GM11168 (cell line): ENCODE measurements around the gene NME4.

Source experiments
- in situ Hi-C: fragments of 300-500 bp; cut with MboI; formaldehyde crosslinking; loops from one replicate; pipeline ENCODE4 v1.12.0; 2022; ENCODE audit warnings: low sequenced_read_pairs; ENCODE audit not compliant: unreplicated experiment

Gene NME4

DNA sequence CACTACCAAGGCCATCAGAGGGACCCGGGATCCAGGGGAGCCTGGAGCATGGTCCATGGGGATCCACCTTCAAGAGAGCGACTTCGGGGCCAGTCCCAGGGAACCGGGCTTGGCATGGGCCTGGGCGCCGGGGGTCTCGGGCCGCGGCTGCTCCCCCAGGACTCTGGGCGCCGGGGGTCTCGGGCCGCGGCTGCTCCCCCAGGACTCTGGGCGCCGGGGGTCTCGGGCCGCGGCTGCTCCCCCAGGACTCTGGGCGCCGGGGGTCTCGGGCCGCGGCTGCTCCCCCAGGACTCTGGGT is 34.3 kb upstream of the NME4 start:
- in situ Hi-C loops, result loop anchor here (10.0 kb wide), 1 partner anchor 138 kb away; the partner anchor contains the start of gene LUC7L

DNA sequence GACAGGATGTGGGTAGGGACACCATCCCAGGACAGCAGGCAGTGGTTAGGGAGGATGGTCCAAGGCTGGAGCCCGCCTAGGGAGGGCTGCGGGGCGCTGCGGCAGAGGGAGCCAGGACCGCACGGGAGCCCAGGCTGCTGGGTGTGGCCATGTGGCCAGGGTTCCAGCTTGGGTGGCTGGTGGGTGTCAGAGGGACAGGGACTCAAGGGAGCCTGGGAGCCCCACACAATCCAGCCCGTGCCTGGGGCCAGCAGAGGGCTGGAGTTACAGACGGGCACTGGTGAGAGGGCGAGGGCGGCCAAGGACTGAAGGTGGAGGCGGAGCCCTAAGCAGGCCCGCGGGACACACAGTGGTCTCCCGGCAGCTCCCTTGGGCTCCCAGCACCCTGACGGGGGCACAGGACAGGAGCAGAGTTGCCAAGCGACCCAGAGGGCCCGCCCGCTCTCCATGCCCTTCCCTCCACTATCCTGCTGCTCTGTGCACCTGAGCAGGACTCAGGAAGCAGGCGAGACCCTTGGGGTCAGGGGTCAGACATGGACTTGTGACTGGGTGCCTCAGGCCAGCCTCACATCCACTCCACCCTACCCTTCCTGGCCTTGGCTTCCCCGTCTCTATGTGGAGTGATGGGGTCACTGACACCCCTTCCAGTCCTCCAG is 33.8 kb upstream of the NME4 start:
- in situ Hi-C loops, result loop anchor here (10.0 kb wide), 1 partner anchor 138 kb away; the partner anchor contains the start of gene LUC7L

DNA sequence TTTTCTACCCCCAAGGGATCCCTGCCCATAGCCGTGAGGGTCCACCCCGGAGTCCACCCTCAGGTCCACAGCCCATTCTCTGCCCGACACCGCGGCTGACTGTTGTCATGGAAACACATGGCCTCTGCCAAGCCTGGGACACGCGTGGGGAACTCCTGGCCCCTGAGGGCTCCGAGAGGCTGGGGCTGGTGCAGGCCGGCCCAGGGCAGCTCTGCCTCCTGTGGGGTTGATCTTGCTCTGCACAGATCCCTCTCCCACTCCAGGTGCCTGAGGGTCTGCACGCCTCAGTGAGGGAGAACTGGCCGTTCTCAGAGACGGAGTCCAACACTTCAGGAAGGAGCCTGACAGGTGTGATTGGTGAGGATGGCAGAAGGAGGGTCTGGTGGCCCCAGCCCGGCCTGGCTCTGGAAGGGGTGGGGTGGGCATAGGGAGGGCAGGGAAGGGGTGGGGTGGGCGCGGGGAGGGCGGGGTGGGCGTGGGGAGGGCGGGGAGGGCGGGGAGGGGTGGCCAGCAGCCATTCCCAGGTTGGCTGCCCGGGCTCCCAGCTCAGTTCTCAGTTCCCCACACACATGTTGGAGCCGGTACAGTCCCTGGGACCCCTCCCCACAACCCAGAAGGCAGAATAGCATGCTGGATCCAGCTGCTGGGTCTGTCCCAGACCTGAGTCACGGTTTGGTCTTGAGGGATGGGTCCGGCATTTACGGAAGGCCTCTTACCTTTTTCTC is 33.1 kb upstream of the NME4 start:
- in situ Hi-C loops, result loop anchor here (10.0 kb wide), 1 partner anchor 139 kb away; the partner anchor contains the start of gene LUC7L

DNA sequence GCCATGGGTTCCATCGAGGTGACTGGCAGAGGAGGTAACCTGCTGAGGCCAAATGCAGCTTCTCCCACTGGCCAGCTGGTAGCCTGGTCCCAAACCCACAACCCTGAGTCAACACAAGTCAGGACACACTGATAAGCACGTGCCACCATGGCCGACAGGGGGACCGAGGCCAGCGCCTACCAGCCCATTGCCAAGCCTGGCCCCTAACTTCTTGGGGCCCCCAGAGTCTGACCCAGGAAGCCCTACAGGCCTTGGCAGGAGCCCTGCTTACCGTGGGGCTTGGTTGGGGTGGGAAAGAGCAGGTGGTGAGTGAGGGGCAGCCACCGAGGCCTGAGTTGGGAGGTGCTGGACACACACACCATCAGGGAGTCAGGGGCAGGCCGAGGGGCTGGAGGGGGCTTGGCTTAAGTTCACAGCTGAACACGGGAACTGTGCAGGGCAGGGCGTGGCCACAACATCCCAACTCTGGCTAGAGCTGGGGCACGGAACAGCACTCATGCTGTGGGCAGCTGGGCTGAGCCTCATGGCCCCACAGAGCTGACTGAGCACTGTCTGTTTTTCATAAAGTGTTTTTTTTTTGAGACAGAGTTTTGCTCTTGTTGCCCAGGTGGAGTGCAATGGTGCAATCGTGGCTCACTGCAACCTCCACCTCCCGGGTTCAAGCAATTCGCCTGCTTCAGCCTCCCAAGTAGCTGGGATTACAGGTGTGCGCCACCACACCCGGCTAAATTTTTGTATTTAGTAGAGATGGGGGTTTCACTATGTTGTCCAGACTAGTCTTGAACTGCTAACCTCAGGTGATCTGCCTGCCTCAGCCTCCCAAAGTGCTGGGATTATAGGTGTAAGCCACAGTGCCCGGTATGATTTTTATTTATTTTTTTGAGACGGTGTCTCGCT is 32.2 kb upstream of the NME4 start:
- in situ Hi-C loops, result loop anchor here (10.0 kb wide), 1 partner anchor 140 kb away; the partner anchor contains the start of gene LUC7L

DNA sequence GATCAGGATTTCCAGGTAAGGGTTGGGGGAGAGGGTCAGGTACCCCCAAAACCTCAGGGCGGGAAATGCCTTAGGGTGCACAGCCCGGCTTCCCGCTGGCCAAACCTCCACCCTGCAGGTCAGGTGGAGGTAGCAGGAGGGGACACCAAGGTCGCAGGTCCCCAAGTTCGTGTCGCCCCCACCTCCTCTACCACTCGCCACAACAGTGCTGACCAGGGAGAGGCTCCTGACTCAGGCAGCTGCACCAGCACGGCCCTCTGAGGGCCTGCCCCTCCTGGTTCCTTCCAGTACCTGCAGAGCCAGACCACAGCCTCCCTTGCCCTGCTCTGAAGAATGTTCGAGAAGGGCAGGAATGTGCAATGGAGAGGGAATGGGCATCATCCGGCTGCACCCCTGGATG is 30.5 kb upstream of the NME4 start:
- in situ Hi-C loops, result loop anchor here (10.0 kb wide), 1 partner anchor 142 kb away; the partner anchor contains the start of gene LUC7L

DNA sequence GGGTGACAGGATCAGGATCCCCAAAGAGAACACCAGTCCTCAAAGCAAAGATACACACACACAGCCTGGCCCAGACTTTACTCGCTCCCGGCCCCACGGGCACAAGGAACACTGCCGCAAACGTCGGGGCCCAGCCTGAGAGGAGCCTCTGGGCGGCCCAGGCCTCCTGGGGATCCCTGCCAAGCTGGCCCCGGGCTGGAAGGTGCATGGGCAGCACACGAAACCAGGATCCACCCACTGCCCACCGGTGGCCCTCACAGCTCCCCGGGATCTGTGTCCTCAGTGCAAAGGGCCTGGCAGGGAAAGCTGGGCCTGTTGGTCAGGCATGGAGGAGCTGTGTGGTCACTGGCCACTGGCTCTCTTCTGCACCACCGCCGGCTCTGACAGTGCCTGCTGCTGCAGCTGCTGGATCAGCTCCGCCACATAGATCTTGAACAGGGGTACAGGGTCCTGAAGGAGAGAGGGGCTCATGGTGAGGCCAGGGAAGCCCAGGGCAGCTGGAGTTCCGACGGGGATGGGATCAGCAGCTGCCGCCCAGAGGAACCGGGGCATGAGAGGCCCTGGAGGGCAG is 29.6 kb upstream of the NME4 start:
- in situ Hi-C loops, result loop anchor here (10.0 kb wide), 1 partner anchor 143 kb away; the partner anchor contains the start of gene LUC7L

DNA sequence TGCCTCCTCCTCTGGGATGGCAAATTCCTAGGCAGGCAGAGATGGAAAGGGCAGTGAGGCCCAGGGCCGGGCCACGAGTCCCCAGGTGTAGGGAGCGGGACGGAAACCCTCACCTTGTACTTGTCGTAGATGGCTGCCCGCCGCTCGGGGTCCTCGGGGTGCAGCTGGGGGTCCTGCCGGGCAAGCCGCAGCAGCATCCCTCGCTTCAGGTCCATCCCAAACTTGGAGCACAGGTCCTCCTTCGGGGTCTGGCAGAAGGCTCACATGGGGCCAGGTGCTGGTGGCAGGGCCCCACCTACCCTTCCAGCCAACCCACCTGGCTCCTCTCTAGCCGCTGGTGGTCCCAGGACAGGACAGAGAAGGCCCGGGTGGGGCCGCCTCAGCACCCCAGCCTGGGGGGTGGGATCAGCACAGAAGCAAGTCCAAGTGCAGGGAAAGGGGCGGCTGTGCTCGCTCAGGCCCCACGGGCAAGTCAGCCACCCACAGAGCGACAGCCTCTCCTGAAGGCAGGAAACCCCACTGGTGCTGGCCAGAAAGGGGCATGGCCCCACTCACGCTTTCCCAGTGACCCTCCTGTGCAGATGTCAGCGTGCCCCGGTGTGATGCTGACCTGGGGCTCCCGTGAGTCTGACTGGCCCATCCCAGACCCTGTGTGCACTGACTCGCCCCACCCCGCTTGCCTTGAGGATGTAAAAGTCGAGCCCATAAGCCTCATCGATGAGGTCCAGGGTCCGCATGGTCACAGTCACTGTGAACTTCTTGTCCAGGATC is 28.4 kb upstream of the NME4 start:
- in situ Hi-C loops, result loop anchor here (10.0 kb wide), 1 partner anchor 144 kb away; the partner anchor contains the start of gene LUC7L

DNA sequence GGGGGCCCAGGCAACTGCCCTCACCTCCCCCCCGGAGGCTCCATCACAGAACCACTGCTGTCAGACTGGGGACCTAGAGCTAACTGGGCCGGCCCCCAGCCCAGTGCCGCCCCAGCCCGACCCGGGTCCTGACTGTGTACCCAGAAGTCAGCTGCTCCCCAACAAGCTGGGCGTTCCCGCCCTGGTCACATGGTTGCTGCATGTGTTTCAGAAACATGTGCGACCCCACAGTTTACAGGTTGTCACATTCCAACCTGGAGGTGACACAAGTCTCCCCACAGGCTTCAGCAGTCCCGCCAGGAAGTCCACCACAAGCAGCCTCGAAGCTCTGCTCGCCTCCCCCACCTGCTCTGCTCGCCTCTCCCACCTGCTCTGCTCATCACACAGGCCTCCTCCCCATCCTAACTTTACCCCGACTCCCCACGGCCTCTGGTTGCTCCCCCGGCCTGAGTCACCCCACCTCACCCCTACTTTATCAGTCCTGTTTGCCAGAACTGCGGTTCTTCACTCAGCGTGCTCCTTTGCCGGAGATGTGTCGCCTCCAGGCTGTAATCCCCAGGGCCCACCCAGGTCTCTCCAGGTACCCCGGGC is 27.6 kb upstream of the NME4 start:
- in situ Hi-C loops, result loop anchor here (10.0 kb wide), 1 partner anchor 145 kb away; the partner anchor contains the start of gene LUC7L

DNA sequence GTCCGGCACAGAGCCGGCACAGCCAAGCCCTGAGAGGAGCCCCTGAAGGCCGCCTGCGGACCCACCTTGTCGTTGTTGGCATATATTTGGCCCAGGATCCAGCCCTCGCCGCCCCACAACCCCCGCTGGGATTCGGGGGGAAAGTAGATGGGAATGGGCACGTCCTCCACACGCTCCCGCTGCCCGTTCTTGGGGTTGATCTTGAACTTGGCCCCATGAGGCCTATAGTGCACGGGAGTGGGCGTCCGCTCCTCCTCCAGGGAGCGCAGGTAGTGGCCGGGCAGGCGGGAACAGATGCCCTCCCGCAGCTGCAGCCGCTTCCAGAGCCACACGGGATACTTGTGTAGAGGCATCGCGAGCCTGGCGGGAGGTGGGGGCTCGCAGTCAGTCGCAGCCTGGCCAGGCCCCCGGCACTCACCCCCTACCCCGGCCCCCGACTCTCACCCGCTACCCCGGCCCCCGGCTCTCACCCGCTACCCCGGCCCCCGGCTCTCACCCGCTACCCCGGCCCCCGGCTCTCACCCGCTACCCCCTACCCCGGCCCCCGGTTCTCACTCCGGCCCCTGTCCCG is 27.0 kb upstream of the NME4 start:
- in situ Hi-C loops, result loop anchor here (10.0 kb wide), 1 partner anchor 145 kb away; the partner anchor contains the start of gene LUC7L

DNA sequence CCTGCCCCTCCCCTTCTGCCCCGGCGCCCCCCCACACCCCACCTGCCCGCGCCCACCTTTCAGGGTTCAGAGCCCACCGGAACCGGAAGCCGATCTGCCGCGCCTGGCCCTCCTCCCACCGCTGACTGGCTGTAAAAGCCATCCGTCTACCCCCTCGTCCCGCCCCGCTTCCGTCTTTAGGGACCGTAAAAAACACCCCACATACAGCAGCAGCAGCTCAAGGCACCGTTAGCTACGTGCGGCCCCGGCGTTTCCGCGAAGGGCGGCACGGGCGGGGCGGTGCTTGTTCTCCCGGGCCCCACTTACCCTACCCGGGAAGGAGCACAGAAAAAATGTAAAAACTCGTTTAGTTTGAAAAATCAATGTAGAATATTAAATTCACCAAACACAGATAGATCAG is 26.6 kb upstream of the NME4 start, which contains the start of gene MRPL28:
Gene MRPL28 (minus strand): TSS at position 96 of the 400 bp plus-strand sequence. CDS start 320 bp downstream, outside the sequence.
- in situ Hi-C loops, result no loop called here

DNA sequence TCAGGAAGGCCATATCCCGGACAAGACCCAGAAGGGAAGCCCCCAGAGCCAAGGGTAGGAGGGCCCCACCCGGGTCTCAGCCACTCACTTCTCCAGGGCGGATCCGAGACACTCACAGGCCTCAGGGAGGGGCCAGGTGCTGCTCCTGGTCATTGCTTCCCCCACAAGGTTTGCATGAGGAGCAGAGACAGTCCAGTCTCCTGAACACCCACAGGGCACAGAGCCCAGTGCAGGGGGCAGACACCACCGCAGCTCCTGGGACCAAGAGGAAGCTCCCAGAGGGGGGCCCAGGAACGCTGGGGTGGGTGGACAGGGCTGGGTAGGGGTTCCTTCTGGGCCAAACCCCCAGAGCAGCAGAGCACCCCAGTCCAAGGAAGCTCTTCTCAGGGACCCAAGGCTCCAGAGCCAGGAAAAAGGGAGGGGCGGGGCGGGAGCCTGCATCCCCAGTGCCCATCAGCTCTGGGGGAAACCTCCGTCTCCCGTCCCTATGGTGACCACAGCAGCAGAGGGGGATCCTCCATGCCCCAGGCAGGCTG is 26.0 kb upstream of the NME4 start:
- in situ Hi-C loops, result no loop called here

DNA sequence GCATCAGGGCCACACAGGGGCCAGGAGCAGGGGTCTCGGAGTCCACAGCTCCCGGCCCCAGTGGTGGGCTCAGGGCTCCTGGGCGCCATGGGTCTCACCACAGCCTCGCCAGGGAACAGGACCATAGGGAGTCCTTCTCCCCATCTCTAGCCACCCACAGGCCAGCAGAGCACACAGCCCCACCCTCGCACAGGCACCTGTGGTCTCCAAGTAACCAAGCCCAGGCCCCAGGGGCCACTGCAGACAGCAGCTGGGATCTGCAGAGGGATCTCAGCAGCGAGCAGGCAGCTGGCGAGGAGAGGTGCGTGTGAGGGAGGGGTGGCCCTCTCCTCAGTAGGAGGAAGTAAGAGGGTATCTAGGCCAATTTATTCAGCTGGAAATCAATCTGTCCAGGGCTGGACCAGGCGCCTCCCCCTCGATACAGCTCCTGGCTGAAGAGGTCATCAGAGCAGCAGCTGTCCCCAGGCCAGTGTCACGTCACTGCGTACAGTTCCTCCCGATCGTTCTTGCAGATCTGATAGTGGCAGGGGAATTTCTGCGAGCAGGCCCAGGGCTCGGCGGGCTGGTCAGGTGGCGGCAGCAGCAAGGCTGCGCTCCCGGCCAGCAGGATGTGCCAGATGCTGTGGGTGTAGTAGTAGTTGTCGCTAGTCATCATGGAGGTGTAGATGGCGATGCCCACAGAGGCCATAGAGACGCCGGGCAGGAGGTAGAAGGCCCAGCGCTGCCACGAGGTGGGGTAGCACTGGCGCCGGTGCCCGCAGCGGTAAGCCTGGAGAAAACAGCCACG is 25.3 kb upstream of the NME4 start:
- in situ Hi-C loops, result no loop called here

DNA sequence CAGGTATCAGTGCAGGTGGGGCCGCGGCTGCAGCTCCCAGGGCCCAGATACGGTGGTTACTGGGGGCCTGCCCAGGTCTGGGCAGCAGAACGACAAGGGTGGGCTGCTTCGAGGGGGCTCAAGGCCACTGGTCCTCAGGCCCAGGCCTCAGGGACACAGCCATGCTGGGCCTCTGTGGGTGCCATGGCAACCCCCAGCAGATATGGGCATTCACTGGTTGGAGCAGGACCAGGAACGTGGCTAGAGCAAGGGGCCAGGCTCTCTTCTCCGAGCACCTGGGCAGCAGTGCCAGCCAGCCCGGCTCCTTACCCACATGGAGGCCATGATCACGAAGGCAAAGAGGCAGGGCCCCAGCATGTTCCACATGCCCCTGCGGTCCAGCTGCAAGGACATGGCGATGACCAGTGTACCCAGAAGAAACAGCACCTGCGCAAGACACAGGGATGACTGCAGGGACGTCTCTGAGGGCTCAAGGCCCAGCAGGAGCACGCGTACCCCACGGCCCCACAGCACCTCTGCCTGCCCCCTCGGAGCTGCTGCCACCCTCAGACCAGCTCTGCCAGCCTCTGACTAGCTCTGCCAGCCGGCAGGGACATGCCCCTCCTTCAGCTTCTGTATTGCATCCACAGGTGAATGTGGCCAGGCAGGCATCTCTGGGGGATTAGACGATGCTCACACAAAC is 24.6 kb upstream of the NME4 start:
- in situ Hi-C loops, result no loop called here

DNA sequence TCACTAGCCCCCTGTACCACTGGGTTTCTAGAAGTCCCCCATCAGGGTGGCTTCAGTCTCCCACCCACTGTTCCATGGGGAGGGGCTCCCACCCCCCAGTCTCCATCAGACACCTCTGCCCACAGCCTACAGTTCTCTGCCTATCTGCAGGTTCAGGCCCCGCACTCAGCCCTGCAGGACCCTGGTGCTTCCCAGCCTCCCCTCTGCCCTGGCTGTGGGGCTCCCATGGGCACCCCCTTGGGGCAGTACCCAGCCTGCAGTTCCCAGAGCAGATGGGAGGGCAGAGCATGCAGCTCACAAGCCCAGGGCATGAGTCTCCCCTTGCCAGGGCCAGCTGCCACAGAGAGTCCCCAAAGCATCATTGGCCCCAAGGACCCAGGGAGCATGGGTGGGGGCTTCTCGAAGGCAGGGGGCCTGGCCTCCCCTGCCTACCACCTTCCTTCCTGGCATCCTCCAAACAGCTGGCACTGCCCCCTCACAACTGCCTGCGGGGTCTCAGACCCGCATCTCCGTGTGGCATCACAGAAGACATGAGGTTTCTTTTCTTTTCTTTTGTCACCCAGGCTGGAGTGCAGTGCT is 23.9 kb upstream of the NME4 start:
- in situ Hi-C loops, result no loop called here

DNA sequence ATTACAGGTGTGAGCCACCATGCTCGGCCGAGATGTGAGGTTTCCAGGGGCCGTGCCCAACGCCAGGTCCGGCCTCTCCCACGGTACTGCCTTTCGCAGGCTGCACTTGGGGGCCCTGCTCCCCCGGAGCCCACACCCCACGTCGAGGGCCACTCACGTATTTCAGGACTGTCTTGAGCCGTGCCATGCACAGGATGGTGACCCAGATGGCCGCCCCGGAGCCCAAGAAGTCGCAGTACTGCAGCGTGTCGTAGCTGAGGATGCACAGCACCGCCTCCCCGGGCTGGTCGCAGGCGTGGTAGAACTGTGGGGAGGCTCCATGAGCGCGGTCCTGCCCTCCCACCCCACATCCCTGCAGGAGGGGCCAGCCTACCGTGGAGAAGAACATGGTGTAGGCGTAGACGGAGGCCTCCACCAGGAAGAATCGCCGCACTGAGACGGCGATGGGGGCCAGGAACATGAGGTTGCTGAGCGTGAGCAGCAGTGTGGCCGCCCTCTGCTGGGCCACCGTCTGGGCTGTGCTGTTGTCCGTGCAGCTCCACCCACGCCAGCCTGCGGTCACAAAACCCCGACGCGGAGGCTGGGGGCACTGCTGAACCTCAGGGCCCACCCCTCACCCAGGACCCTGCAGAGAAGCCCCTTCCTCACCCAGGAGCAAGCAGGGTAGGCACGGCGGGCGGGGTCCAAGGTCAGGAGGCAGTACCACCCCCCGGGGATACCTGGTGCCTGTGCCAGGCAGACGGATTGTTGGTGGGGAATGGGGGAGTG is 23.0 kb upstream of the NME4 start:
- in situ Hi-C loops, result no loop called here

DNA sequence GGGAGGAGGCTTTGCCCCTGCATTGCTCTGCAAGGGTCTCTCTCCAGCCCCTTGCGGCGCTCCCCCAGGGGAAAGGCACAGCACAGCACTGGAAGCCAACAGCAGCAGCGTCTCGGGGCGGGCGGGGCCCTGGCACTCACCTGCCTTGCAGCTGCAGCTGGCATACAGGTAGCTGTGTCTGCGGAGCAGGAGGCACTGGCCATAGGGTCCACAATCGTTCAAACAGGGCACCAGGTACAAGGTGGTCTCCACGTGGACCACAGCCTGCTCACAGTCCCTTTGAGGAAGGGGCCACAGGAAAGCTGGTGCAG is 22.4 kb upstream of the NME4 start:
- in situ Hi-C loops, result no loop called here
